NCI-H2107 treated with DMSO at 0.1 percent for 48 hours (cell line): Measurements from ENCODE around the gene SORCS2.

Source experiments
- DNase-seq: peaks from one replicate; lab custom pipeline; 2025; ENCODE audit not compliant: unreplicated experiment; lab: John Stamatoyannopoulos, UW

SORCS2 gene

GRCh38 chr4:7461230-7461629 lies 268.9 kb downstream of the SORCS2 start:
- no peak for DNase-seq

GRCh38 chr4:7462509-7462971 lies 270.2 kb downstream of the SORCS2 start:
- DNase-seq = no peak

- no peak for DNase-seq
Measured at GRCh38 chr4:7463566-7464258, 271.4 kb downstream of the SORCS2 start.

- no peak for DNase-seq
Measured at GRCh38 chr4:7464259-7464655, 271.9 kb downstream of the SORCS2 start.

GRCh38 chr4:7465017-7465416 lies 272.7 kb downstream of the SORCS2 start:
- DNase-seq = no peak

GRCh38 chr4:7466215-7466614 lies 273.9 kb downstream of the SORCS2 start:
- DNase-seq = no peak

- no peak for DNase-seq
Measured at GRCh38 chr4:7466904-7467303, 274.6 kb downstream of the SORCS2 start.

- DNase-seq = no peak
Measured at GRCh38 chr4:7467471-7467870, 275.1 kb downstream of the SORCS2 start.

GRCh38 chr4:7469023-7469422 lies 276.7 kb downstream of the SORCS2 start:
- DNase-seq = no peak

GRCh38 chr4:7470111-7470510 lies 277.8 kb downstream of the SORCS2 start:
- no peak for DNase-seq

- no peak for DNase-seq
Measured at GRCh38 chr4:7470522-7471128, 278.3 kb downstream of the SORCS2 start.

- no peak for DNase-seq
Measured at GRCh38 chr4:7472442-7473013, 280.2 kb downstream of the SORCS2 start.

GRCh38 chr4:7473081-7473480 lies 280.7 kb downstream of the SORCS2 start:
- DNase-seq = no peak

- no peak for DNase-seq
Measured at GRCh38 chr4:7474320-7474719, 282.0 kb downstream of the SORCS2 start.

GRCh38 chr4:7475207-7475606 lies 282.9 kb downstream of the SORCS2 start:
- DNase-seq = no peak

- no peak for DNase-seq
Measured at GRCh38 chr4:7476820-7477219, 284.5 kb downstream of the SORCS2 start.

GRCh38 chr4:7477695-7478094 lies 285.4 kb downstream of the SORCS2 start:
- DNase-seq = no peak

- DNase-seq = no peak
Measured at GRCh38 chr4:7478665-7479064, 286.3 kb downstream of the SORCS2 start.

- no peak for DNase-seq
Measured at GRCh38 chr4:7480423-7480822, 288.1 kb downstream of the SORCS2 start.

- no peak for DNase-seq
Measured at GRCh38 chr4:7481227-7481626, 288.9 kb downstream of the SORCS2 start.

GRCh38 chr4:7485096-7485495 lies 292.8 kb downstream of the SORCS2 start:
- no peak for DNase-seq

- no peak for DNase-seq
Measured at GRCh38 chr4:7486101-7486500, 293.8 kb downstream of the SORCS2 start.
